Measurements from ENCODE around the gene LAMC2. TPM values are rescaled to one million over a fixed set of nuclear protein-coding genes. Genes with fewer than 3 reads are reported as not detected.

The LAMC2 gene
- total RNA-seq, 1 experiment from 2014 or later: 3.4 TPM

DNA sequence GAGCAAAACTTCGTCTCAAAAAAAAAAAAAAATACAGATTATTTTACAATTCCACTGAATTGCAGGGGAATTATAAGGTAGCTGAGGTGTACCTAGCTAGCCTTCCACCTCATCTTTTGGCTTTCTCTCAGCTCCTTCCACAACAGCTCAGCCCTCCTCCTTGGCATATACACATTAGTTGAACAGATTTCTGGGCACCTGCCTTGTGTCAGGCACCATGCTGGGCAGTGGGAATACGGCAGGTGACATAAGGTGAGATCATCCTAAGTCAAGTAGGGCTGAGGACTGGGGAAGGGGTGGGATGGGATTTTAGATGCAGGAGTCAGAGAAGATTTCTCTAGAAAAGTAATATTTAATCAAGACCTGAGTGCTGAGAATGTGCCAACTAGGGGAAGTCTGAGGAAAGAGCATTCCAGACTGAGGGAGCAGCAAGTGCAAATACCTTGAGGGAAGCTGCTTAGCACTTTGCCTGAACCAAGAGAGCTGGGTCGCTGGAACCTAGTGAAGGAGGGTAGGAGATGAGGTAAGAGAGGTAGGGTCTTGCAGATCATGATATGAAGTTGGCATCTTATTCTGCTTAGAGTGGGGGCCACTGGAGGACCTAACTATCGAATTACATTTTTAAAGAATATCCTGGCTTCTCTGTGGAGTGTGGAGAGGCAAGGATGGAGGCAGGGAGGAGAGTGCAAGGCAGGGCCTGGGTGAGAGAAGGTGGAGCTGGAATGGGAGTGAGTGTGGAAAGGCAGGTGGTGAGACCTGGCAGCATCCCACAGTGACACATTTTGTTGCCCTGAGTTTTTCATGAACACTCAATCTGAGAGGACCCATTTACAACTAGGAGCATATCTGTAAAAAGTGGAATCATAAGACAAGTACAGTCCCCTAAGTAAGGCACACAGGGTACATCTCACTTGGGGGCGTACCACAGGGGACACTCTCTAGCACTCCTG, 28.2 kb downstream of the LAMC2 start:
- no peak for DNase-seq (ENCODE audit: low read depth)

DNA sequence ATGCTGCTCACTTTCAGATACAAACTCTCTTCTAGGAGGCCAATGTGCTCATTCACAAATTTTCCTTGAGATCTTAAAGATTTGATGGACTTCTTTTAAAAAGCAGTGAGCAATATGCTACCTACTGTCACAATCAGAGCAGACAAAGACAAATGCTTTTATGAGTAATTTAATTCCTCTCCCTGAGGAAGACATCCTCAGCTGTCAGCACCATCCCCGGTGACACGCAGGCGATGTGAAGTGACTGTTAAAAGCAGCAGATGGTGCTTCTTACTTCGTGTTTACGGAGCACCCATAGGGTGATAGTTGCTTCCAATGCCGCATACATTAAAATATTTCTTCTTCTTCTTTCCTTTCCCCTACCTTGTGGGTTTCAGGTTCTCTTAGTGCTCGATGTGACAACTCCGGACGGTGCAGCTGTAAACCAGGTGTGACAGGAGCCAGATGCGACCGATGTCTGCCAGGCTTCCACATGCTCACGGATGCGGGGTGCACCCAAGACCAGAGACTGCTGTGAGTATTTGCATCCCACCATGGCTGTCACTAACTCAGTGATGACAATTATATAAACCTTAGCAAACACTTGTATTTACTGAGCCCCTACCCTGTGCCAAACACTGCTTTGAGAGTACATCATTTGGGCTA, 29.1 kb downstream of the LAMC2 start:
- no peak for DNase-seq (ENCODE audit: low read depth)

DNA sequence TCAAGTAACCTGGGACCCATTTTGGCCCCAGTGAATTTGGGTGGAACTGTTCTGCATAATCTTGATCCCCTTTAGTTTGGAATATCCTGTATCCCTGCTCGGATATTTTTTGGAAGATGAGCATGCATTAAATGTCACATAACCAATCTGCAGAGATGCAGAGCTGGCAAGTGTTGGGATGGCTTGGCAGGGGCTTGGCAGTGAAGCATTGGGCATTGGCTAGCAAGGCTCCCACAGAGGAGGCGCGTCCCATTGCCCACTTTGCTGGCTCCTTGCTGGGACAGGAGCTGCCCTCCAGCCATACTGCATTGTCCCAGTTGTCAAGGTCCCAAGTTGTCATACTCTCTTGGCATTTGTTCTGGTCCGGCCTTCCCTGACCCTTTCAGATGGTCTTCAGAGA, 29.9 kb downstream of the LAMC2 start:
- no peak for DNase-seq (ENCODE audit: low read depth)

DNA sequence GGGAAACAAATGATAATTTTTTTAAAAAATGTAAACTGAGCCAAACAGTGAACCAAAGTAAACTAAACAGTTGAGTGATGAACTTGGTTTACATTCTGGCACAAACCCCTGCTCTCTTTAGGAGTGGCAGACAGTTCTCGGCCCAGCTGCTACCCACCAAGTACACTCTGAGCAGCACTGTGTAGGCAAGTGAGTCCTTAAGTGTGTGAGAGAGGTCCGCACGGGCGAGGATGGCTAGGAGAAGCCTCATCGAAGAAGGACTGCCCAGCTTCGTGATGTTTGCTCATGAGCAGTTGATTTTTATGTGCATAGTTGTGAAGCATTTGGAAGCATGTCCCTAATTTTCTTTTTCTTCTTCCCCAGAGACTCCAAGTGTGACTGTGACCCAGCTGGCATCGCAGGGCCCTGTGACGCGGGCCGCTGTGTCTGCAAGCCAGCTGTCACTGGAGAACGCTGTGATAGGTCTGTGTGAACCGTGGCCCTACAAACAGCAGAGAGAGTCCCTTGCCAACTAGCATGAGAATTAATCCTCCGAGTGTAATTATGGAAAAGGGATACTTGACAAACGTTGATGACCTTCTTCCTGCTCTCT, 32.1 kb downstream of the LAMC2 start:
- no peak for DNase-seq (ENCODE audit: low read depth)

DNA sequence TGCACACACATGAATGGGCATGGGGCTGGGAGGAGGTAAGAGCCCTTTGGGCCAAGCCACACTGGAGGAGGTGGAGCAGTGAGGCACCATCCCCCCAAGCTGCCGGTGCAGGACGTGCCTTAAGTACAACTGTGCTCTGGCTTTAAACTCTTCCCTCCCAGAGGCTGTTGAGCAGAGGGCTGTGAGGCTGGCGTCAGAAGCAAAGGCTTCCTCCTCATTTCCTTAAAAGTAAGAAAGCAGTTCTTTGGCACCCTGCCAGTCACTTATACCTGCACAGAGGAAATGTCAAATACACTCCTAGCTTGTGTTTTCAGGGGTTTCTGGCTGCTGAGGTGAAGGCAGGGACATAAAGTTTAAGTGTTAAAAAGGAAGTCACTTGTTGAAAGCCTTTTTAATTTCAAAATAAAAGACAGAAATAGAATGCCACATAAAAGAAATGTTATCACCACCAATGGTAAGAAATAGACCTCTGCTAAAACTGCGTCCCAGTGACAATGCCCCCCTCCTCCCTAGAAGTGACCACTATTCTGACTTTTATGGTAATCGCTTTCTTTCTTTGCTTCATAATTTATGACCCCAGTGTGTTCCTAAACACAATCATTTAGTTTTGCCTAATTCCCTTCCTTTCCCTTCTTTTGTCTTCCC, 33.0 kb downstream of the LAMC2 start:
- no peak for DNase-seq (ENCODE audit: low read depth)

DNA sequence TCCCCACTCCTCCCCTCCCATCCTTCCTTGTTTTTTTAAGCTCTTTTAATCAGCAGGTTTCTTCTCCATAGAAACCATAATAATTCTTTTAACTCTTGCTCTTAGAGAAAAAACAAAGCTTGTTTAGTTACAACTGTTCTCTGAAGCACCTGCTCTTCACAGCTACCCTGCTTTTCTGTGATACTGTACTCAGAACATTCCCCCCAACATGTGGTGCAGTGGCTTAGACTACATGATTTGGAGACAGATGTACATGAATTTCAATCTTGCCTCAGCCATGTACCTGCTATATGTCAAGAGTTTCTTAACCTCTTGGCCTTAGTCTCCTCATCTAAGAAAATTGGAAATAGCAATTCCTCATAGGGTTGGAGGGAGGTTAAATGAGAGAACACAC, 33.5 kb downstream of the LAMC2 start:
- no peak for DNase-seq (ENCODE audit: low read depth)

DNA sequence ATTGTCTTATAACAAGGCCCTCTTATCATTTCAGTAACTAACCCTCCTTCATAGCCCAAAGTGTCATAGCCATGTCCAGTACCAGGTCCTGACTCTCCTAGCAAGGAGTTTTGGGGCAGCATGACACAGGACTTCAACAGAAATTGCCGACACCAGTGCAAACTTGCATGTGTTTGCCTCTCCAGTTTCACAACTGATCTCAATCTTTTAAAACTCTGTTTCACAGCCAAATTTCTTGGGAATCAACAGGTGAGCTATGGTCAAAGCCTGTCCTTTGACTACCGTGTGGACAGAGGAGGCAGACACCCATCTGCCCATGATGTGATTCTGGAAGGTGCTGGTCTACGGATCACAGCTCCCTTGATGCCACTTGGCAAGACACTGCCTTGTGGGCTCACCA, 36.8 kb downstream of the LAMC2 start:
- DNase-seq (ENCODE audit: low read depth): no peak

DNA sequence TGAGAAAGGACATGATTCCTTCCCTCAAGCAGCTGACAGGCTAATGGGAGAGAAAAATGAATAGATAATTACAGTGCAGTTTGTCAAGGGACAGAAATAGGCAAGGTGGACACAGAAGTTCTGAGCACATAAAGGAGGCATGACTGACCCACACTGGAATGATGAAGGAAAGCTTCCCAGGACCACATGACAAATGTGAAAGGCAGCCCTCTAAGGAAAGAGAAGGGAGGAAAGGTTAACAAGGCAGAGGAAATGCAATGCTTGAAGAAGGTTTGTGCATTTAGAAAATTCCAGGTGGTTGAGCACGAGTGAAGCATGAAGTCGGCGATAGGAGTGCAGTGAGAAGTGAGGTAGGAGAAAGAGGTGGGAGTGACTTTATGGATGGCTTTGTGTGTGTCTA, 37.4 kb downstream of the LAMC2 start:
- DNase-seq (ENCODE audit: low read depth): peak; percentile 41

DNA sequence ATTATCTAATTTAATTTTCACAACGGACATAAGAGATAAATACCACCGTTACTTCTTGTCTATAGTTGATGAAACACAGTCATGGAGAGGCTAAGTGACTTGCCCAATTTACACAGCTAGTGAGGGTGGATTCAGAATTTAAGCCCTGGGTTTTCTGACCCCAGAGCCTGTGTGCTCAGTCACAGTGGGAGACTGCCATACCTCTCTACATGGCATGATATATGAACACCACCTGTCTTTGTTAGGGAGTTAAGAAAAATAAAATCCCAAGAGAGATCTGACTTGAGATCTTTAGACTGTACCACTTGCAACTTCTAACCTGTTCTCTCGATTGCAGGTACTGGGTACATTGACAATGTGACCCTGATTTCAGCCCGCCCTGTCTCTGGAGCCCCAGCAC, 40.3 kb downstream of the LAMC2 start:
- no peak for DNase-seq (ENCODE audit: low read depth)

DNA sequence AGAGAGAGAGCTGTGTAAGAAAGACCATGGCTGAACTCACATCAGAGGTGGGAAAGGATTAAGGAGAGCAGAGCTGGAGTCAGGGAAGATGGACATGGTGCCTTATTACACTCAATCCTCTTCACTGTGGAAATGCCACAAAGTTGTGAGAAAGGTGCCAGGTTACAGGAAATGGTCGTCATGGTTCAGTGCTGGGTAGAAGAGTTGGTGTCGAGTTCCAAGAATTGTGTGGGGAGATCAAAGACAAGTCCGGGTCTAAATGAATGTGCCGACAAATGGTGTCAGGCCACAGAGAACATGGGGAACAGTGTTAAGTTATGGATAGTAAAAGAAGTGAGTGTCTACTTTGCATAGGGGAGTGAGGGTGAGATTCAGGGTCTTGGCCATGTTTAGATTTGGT, 40.9 kb downstream of the LAMC2 start:
- peak; percentile 45 for DNase-seq (ENCODE audit: low read depth)

DNA sequence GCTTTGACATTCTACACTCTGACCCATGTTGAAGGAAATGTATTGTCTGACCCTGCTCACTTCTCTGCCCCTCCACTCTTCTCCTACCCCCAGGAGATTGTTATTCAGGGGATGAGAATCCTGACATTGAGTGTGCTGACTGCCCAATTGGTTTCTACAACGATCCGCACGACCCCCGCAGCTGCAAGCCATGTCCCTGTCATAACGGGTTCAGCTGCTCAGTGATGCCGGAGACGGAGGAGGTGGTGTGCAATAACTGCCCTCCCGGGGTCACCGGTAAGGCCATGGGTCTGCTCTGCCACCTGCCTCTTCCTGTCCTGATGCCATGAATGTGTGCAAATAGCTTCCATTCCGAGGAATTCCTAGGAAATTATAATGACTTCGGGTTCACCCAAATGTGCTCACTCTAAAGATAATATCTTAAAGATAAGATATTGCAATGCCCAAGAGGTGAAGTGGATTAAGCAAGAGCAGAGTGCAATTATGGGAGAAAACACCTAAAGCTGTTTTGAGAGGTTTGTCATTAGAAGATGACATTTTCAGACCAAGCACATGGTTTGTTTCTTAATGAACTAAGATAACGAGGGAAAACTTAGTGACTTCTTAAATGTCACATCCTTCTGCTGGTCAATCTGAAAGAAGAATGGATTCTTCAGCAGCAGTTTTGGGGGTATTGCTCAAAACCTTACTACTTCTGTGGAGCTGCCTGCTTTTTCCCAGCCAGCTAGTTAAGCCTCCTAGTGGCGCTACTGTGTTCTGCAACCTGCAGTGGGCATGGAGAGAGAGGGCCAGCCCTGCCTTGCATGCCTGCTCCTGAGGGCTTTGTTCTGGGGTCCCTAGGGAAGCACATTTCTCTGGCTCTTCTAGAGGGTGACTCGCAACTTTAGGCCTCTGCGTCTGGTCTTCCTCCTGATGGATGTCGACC, 41.6 kb downstream of the LAMC2 start:
- peak; percentile 57 for DNase-seq (ENCODE audit: low read depth)

DNA sequence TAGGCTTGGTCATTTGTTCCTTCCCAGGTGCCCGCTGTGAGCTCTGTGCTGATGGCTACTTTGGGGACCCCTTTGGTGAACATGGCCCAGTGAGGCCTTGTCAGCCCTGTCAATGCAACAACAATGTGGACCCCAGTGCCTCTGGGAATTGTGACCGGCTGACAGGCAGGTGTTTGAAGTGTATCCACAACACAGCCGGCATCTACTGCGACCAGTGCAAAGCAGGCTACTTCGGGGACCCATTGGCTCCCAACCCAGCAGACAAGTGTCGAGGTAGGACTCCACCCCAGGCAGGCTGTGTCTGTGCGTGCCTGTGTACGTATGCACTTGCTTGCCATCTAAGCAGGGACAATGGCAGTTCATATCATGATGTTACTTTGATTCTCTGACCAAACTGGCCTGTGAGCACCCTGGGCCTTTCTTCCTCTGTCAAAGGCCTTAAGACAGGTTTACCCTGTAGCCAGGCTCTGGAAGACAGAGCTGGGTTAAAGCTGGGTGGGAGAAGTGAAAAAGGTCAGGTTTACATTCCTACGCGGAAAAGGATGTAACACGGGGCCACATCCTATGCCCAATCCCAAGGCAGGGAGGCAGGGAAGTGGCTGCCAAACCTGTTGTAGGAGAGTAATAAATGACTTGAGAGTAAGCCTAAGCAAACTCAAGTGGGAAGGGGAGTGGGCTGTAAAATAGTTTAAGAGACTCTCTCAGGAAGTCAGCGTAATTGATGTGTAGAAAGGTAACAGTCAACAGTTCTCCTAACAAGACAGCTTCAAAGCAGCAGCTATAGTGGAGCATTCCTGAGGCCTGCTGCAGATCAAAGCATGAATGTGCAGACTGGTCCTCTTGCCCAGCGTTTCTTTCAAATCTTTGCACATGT, 42.5 kb downstream of the LAMC2 start:
- no peak for DNase-seq (ENCODE audit: low read depth)

DNA sequence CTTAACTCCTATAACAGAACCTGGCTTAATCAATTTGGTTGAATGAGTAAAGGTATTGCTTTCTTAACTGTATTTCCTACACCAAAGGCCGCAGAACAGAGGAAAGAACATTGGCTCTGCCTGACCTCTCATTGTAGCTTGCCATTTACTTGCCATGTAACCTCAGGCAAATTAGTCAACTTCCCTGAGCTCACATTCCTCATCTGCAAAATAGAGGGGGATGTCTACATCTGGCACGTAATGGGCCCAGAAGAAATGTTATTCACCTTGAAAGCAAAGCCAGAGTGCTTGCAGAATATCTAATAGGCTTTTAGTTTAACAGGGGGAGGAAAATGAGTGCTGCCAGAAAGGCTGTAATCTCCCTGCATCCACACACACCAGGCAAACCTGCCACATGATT, 44.3 kb downstream of the LAMC2 start:
- DNase-seq (ENCODE audit: low read depth): peak; percentile 96

DNA sequence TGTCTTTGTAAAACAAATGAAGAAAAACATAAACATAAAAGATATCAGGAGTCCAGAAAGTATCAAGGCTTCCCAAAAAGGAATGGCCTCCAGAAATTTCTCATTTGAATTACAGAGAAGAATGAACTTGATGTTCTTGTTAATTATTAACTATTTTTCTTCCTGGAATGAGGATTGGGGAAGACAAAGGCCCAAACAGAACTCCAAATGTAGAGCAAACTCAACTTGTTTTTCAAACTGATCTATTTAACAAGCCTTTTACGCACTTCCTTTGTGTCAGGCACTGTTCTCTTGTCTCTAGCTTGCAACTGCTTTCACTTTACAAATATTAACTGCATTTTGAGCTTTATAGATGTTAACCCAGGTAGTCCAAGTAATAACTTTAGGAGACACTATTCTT, 45.5 kb downstream of the LAMC2 start:
- DNase-seq (ENCODE audit: low read depth): no peak

DNA sequence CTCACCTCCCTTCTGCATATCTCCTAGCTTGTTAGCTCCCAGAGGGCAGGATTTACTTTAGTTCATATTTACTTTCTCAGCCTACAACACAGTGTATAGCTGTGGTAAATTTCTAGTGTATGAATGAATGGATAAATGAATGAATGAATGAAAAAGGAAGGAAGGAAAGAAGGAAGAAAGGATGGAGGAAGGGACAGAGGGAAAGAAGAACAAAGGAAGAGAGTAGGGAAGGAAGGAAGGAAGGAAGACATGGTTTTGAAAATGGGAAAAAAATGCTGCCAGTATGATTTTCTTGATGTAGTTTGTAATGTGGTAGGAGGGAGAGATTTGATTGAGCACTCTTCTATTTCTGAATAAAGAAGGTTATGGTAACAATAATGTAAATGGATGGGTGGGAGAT, 47.0 kb downstream of the LAMC2 start:
- no peak for DNase-seq (ENCODE audit: low read depth)

DNA sequence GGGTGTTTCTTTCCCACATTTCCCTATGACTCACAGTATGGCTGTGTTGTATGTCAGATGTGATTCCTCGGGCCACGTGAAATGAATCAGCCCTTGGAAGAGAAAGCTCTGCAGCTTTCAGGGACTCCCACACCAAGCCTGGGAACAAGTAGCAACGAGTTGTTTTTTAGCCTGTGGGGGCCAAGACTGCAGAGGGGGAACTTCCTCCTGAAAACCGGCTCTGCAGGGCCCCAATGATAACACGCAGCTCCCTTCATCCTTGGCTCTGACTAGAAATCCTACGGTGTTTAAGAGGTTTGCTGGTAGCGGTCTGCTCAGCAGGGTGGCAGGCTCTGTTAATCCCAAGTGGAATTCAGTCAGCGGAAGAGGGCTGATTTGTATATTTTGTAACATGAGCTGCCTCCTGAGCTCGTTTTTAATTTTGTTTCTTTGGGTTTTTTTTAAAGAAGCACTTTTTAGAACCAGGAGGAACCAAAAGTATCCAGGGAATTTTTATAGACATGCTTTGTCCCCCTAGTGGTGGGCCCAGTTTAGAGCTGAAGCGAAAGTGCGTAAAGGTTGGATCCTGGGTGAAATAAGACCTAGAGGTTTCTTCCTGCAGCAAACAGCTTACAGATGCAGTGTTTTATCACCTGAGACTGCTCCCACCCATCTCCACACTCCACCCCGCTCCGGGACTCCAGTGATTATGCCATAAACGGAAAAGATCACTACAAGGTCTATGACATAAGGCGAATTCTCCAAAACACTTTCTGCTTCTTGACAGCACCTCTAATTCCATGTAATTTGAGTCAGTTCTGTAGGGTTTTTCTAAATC, 48.8 kb downstream of the LAMC2 start:
- peak; percentile 99 for DNase-seq (ENCODE audit: low read depth)

DNA sequence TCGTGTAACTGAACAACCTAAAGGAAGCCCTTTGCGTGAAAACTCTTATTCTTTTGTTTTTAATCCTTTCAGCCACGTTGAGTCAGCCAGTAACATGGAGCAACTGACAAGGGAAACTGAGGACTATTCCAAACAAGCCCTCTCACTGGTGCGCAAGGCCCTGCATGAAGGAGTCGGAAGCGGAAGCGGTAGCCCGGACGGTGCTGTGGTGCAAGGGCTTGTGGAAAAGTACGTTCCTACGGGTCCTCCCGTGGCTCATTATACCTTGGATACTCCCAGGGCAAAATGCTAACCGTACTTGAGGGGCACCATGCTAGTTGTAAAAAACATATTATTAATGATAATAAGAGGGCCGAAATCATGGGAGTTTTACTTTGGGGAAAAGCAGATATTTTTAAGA, 49.4 kb downstream of the LAMC2 start:
- DNase-seq (ENCODE audit: low read depth): no peak

DNA sequence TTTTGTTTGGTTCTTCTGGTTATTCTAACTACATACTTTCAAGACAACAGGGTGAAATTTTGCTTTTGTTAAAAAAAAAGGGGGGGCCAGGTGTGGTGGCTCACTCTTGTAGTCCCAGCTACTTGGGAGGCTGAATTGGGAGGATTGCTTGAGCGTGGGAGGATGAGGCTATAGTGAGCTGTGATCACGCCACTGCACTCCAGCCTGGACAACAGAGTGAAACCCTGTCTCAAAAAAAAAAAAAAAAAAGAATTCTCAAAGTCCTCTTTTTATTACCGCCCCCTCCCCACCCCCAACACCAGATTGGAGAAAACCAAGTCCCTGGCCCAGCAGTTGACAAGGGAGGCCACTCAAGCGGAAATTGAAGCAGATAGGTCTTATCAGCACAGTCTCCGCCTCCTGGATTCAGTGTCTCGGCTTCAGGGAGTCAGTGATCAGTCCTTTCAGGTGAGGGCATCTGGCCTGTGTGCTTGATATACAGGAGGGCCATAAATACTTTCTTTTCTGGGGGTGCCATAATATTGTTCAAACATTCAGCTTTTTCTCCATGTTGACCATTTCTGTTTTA, 50.2 kb downstream of the LAMC2 start:
- peak; percentile 47 for DNase-seq (ENCODE audit: low read depth)

DNA sequence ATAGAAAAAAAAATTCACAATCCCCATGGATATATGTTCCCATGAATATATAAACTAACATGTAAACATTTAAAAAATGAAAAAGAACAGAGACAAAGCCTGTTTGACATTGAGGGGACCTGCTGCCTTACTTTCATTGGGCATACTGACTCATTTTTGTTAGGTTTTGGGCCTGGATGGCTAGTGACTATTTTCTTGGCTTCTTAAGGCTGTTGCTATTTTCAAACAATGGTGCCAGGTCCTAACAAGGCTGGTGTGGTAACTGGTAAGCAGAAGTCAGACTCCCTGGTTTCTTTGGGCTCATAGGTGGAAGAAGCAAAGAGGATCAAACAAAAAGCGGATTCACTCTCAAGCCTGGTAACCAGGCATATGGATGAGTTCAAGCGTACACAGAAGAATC, 51.0 kb downstream of the LAMC2 start:
- peak; percentile 62 for DNase-seq (ENCODE audit: low read depth)
